ENCODE measurements around the gene TMEM117.
A peak's percentile ranks its signal among the peaks of the same experiment; 100 is the strongest.

TMEM117 gene

DNA sequence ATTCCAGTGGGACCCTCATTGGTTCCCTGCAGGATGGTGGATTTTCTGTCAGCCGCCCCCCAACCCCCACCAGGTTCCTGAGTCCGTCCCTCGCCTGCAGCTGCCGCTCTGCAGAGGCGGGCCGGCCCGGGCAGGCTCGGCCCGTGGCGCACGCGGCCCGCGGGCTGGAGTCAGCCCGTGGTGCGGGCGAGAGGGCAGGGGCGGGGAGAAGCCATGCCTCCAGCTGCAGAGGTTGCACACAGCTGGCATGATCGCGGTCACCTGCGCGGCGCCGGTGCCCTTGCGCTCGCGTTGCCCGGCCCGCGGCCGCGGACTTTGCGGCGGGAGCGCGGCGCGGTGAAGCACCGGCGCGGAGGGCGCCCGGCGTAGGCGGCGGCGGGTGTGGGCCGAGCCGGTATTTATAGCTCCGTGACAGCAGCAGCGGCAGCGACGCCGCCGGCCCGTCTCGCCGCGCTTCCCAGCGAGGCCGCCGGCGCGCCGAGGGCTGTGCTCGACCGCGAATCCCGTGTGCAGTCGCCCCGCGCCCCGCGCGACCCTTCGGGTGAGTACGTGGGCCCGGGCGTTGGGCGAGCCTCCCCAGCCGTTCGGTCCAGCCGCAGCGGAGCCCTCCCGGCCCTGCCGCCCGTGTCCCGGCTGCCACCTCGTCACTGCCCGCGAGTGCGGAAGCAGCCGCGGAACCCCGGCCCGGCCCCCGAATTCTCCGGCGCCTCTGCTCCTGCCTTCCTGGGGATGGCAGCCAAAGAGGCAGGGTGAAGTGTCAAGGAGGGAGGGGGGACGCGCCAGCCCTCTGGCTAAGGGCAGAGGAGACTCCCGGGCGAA is at the start of gene TMEM117:
TMEM117 (plus strand) TSS at position 426 of the 819 bp plus-strand sequence.
- TF ChIP-seq Cebpa-rat (IDR thresholded peaks at IDR 0.05): no peak
- peak within 1 kb of the TSS; percentile 91 for H3K27ac ChIP-seq

GRCh38 chr12:43786899-43787693 is 48.8 kb upstream of the TMEM117 start:
- H3K4me2 ChIP-seq: no peak overlapping the region
- no peak overlapping the region for H3K4me3 ChIP-seq
- no peak for TF ChIP-seq Cebpa-rat (IDR thresholded peaks at IDR 0.05)
- no peaks in the 10 kb centered on the region for H3K9me3 ChIP-seq
- H3K27me3 ChIP-seq: no peaks in the 10 kb centered on the region
- H3K9ac ChIP-seq: no peak overlapping the region
- H3K4me1 ChIP-seq: no peaks in the 10 kb centered on the region
- H4K20me1 ChIP-seq: no peaks in the 10 kb centered on the region
- H3K27ac ChIP-seq: no peak overlapping the region
- H3K36me3 ChIP-seq: peaks cover 60% of the 10 kb centered on the region

More for the DNA sequence above, at the start of gene TMEM117:
- H4K20me1 ChIP-seq: no peaks in the 10 kb centered on the region
- peak within 1 kb of the TSS; percentile 89 for H3K9ac ChIP-seq
- no peaks in the 10 kb centered on the region for H3K9me3 ChIP-seq
- H3K4me2 ChIP-seq: peak within 1 kb of the TSS; percentile 85
- no peaks in the 10 kb centered on the region for H3K27me3 ChIP-seq
- no peaks in the 10 kb centered on the region for H3K36me3 ChIP-seq
- H3K4me1 ChIP-seq: peaks cover 32% of the 10 kb centered on the region
- peak within 1 kb of the TSS; percentile 77 for H3K4me3 ChIP-seq

DNA sequence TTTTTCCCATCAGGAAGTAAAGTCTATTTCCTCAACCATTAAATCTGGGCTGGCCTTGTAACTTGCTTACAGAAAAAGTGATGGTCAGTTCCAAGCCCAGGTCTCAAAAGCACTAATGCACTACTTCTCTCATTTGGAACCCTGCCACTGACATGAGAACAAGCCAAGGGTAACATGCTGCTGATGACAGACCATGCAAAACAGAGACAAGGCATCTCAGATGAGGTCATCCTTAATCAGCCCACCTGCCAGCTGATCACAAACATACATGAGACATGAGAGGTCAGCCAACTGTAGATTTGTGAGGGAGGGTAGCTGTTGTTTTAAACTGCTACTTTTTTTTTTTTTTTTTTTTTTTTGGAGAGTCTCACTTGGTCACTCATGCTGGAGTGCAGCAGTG is 45.9 kb upstream of the TMEM117 start:
- H3K4me2 ChIP-seq: no peak overlapping the region
- H3K36me3 ChIP-seq: peaks cover 47% of the 10 kb centered on the region
- no peak overlapping the region for H3K9ac ChIP-seq
- H4K20me1 ChIP-seq: no peaks in the 10 kb centered on the region
- H3K4me3 ChIP-seq: no peak overlapping the region
- no peak for TF ChIP-seq Cebpa-rat (IDR thresholded peaks at IDR 0.05)
- no peaks in the 10 kb centered on the region for H3K9me3 ChIP-seq
- H3K27ac ChIP-seq: no peak overlapping the region
- no peaks in the 10 kb centered on the region for H3K4me1 ChIP-seq
- H3K27me3 ChIP-seq: no peaks in the 10 kb centered on the region

- no peak overlapping the region for H3K27ac ChIP-seq
- H3K4me2 ChIP-seq: no peak overlapping the region
- peaks cover 7% of the 10 kb centered on the region; the same call in 1 of the 2 replicates for H4K20me1 ChIP-seq
- no peaks in the 10 kb centered on the region for H3K27me3 ChIP-seq
- no peak overlapping the region for H3K9ac ChIP-seq
- no peak for TF ChIP-seq Cebpa-rat (IDR thresholded peaks at IDR 0.05)
- H3K36me3 ChIP-seq: peaks cover 62% of the 10 kb centered on the region
- H3K4me1 ChIP-seq: no peaks in the 10 kb centered on the region
- H3K4me3 ChIP-seq: no peak overlapping the region
- H3K9me3 ChIP-seq: no peaks in the 10 kb centered on the region
Measured at GRCh38 chr12:43795716-43796280, 40.1 kb upstream of the TMEM117 start.

DNA sequence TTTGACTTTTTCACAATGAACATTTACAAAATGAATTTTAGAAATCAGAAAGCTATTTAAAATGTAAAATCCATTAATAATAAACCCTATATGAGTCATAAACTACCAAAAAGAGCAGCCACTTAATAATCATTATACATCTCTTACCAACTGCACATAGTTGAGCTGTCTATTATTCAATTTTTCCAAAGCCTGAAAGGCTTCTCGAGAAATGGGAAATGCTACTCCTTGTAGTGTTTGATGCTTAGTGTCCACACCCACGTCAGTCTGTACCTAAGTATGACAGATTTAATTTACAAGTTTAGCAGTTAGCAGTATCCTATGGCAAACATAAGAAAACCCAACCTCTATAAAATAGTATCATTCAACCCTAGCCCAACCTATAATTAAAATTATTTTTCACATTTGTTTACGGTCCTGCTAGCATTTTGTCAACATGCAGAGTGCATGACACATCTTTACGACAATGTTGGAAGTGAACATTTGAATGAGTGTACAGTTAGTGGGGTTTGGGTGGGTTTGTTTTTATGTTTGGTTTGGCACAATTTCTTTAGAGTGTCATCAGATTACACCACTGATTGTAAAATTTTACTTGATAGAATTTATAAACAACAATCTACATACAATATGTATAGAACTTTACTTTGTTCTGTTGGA is 38.2 kb upstream of the TMEM117 start:
- H4K20me1 ChIP-seq: peaks cover 10% of the 10 kb centered on the region; the same call in 1 of the 2 replicates
- peaks cover under 1% of the 10 kb centered on the region; the same call in 1 of the 2 replicates for H3K4me1 ChIP-seq
- no peak overlapping the region for H3K27ac ChIP-seq
- no peak overlapping the region for H3K4me3 ChIP-seq
- H3K36me3 ChIP-seq: peaks cover 73% of the 10 kb centered on the region
- no peak for TF ChIP-seq Cebpa-rat (IDR thresholded peaks at IDR 0.05)
- H3K4me2 ChIP-seq: no peak overlapping the region
- H3K9me3 ChIP-seq: no peaks in the 10 kb centered on the region
- no peaks in the 10 kb centered on the region for H3K27me3 ChIP-seq
- H3K9ac ChIP-seq: no peak overlapping the region

- H3K9ac ChIP-seq: peak overlapping the region; percentile 88
- no peak for TF ChIP-seq Cebpa-rat (IDR thresholded peaks at IDR 0.05)
- H3K4me2 ChIP-seq: peak overlapping the region; percentile 80
- peaks cover 24% of the 10 kb centered on the region for H3K36me3 ChIP-seq
- no peaks in the 10 kb centered on the region for H3K27me3 ChIP-seq
- peak overlapping the region; percentile 93 for H3K27ac ChIP-seq
- peaks cover 24% of the 10 kb centered on the region for H3K4me1 ChIP-seq
- no peaks in the 10 kb centered on the region for H3K9me3 ChIP-seq
- H4K20me1 ChIP-seq: peaks cover 31% of the 10 kb centered on the region
- peak overlapping the region; percentile 84 for H3K4me3 ChIP-seq
Measured at GRCh38 chr12:43805149-43805859, 30.6 kb upstream of the TMEM117 start.

DNA sequence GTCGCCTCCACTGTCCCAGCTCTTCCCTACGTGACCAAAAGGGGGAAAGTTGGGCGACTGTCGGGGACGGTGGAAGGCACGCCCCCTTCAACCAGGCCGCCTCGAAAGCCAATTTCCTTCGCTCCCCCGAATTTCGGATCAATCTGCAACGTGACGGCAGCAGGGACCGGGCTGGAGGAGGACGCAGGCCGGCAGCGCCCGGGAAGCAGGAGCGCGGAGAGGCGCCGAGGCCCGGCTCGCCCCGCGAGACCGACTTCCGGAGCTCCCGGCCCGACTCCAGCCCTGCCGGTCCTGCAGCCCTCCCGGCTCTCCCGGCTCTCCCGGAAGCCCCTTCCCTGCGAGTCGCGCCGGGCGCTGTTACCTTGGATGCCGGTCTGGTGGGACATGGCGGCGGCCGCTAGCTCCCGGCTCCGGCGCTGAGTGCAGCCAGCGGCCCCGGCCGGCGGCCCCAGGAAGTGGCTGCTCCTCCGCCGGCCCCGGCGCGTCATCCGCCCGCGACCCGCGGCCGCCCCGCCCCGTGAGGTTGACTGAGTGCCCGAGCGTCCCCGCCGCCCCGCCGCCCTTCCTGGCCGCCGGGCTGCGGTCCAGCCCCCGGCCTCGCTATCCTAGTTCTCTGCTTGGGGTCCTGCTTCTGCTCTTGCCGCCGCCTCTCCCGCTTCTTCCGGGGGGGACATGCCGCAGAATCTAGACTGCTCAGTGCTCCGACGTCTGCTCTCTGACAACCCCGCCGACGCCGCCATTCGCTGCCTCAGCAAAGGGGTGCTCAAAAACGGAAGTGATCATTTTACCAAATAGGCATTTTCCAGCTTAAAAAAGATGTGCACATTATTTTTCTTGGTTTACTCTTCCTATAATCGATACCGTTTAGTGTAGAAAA is 29.8 kb upstream of the TMEM117 start, which contains the start of gene TWF1:
TWF1 (minus strand) TSS at position 458 of the 877 bp plus-strand sequence; CDS start at position 386, 72 bp downstream.
- Histone ChIP-seq H3K4me3 (peak within 1 kb of the TSS; percentile 84), H3K9me3 (no peaks in the 10 kb centered on the region), H3K4me1 (peaks cover 24% of the 10 kb centered on the region), H3K27ac (peak within 1 kb of the TSS; percentile 93), H3K36me3 (peaks cover 16% of the 10 kb centered on the region), H3K27me3 (no peaks in the 10 kb centered on the region), H4K20me1 (peaks cover 26% of the 10 kb centered on the region), H3K4me2 (peak within 1 kb of the TSS; percentile 80), H3K9ac (peak within 1 kb of the TSS; percentile 88)
- TF ChIP-seq Cebpa-rat (IDR thresholded peaks at IDR 0.05): no peak

- peaks cover 24% of the 10 kb centered on the region for H3K4me1 ChIP-seq
- peak overlapping the region; percentile 72 for H3K4me2 ChIP-seq
- H3K27me3 ChIP-seq: no peaks in the 10 kb centered on the region
- peaks cover 11% of the 10 kb centered on the region for H3K36me3 ChIP-seq
- H4K20me1 ChIP-seq: peaks cover 26% of the 10 kb centered on the region
- no peak for TF ChIP-seq Cebpa-rat (IDR thresholded peaks at IDR 0.05)
- H3K9ac ChIP-seq: peak overlapping the region; percentile 88
- peak overlapping the region; percentile 93 for H3K27ac ChIP-seq
- no peaks in the 10 kb centered on the region for H3K9me3 ChIP-seq
- peak overlapping the region; percentile 84 for H3K4me3 ChIP-seq
Measured at GRCh38 chr12:43806737-43807072, 29.2 kb upstream of the TMEM117 start.

Data from BLaER1 (cell line).